DOHH2 (cell line): ENCODE data around the gene PPP1R15A.

Experiments
- EZH2phosphoT487 ChIP-seq: fragments of 200-600 bp; sonication (generic); IDR thresholded peaks from 2 replicates; pipeline ENCODE4 v1.6.1; 2017; ENCODE audit warnings: borderline replicate concordance, mild to moderate bottlenecking, antibody characterized with exemption, low read length, moderate library complexity, mixed read lengths
- TF ChIP-seq, protein P1 (sequence below): fragments of 200-600 bp; sonication (generic); IDR thresholded peaks from one replicate; pipeline ENCODE4 v1.5.1; 2014; ENCODE audit warnings: antibody characterized with exemption, mild to moderate bottlenecking, low read depth, low read length; ENCODE audit not compliant: poor library complexity, severe bottlenecking

GRCh38 chr19:48897181-48897580 is 25.0 kb downstream of the PPP1R15A start:
- TF ChIP-seq, protein P1, sequence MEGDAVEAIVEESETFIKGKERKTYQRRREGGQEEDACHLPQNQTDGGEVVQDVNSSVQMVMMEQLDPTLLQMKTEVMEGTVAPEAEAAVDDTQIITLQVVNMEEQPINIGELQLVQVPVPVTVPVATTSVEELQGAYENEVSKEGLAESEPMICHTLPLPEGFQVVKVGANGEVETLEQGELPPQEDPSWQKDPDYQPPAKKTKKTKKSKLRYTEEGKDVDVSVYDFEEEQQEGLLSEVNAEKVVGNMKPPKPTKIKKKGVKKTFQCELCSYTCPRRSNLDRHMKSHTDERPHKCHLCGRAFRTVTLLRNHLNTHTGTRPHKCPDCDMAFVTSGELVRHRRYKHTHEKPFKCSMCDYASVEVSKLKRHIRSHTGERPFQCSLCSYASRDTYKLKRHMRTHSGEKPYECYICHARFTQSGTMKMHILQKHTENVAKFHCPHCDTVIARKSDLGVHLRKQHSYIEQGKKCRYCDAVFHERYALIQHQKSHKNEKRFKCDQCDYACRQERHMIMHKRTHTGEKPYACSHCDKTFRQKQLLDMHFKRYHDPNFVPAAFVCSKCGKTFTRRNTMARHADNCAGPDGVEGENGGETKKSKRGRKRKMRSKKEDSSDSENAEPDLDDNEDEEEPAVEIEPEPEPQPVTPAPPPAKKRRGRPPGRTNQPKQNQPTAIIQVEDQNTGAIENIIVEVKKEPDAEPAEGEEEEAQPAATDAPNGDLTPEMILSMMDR: no peak
- TF ChIP-seq EZH2phosphoT487: no peak
